ENCODE results near the gene CACNA1F.

- TF ChIP-seq CTCF (IDR thresholded peaks at IDR 0.05; ENCODE audit: insufficient read depth, low read length, poor library complexity, severe bottlenecking) (peak; percentile 47), EZH2phosphoT487 (conservative IDR thresholded peaks at IDR 0.05; ENCODE audit: low read length) (no peak)
Observed at GRCh38 chrX:49186125-49187027, 46.8 kb downstream of the CACNA1F start, which contains the start of gene PRICKLE3.

Measured in SU-DHL-6 (cell line).